ENCODE data around the gene FRZB.

Gene FRZB

GRCh38 chr2:182784777-182785176 is 81.7 kb downstream of the FRZB start:
- DNase-seq (ENCODE audit: low spot score), result no peak

GRCh38 chr2:182784058-182784706 is 82.3 kb downstream of the FRZB start:
- no peak for DNase-seq (ENCODE audit: low spot score)
